HG03354 (cell line): ENCODE data around the gene SCUBE1.
A peak's percentile ranks its signal among the peaks of the same experiment; 100 is the strongest.
"Not testable (repeated sequence)": the region's sequence is repeated elsewhere in the genome, so short reads cannot be mapped to it uniquely, and the experiment has no call there.

Source experiments
- ATAC-seq: cut with Tn5 transposase; IDR thresholded peaks from one replicate; pipeline ENCODE4 v1.9.1; 2021; ENCODE audit warnings: mild to moderate bottlenecking; ENCODE audit not compliant: unreplicated experiment, poor library complexity, severe bottlenecking

Gene SCUBE1

DNA sequence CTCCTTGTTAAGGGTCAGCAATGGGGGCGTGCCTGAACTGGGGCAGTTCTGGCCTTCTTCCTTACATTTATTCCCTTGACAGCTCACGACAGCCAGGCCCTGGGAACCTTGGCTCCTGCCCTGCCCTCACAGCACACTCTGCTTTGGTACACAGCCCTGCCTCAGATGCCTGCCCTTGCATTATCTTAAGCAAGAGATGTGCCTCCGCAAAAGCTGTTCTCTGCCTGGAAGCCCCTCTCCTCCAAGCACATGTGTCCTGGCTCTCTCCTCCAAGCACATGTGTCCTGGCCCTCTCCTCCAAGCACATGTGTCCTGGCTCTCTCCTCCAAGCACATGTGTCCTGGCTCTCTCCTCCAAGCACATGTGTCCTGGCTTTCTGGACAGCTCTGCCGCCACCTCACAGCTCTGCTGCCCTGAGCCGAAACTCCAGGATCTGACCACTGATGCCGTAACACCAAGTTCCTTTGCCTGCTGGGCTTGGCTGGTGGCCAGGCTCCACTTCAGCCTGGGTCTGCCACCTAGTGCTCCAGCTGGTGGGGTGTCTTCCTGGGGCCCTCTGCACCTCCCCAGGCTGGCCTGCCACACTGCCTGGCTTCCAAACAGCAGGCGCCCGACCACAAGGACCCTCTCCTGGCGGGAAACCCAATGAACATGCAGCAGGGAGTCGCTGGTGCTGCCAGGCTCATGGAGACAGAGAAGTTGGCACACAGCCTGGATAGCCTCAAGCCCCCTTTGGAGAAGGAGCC is 53.0 kb downstream of the SCUBE1 start:
- no peak for ATAC-seq

DNA sequence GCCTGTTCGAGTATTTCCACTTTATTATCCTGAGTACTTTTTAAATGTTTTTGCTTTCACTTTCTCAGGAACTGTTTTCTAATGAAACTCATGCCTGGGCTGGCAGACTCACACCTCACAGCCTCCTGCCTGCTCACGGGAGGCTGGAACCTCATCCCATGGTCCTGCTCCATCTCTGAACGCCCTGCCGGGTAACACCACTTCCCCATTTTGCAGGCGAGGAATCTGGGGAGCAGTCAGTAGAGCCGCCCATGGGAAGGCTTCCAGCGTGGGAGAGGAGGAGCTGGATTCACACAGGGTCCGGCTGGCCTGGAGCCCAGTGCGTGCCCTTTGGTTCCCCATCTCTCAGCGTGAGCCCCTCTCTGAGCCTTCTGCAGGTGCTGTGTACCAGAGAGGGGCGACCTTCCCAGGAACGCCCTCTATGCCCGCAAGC is 53.6 kb downstream of the SCUBE1 start:
- no peak for ATAC-seq

DNA sequence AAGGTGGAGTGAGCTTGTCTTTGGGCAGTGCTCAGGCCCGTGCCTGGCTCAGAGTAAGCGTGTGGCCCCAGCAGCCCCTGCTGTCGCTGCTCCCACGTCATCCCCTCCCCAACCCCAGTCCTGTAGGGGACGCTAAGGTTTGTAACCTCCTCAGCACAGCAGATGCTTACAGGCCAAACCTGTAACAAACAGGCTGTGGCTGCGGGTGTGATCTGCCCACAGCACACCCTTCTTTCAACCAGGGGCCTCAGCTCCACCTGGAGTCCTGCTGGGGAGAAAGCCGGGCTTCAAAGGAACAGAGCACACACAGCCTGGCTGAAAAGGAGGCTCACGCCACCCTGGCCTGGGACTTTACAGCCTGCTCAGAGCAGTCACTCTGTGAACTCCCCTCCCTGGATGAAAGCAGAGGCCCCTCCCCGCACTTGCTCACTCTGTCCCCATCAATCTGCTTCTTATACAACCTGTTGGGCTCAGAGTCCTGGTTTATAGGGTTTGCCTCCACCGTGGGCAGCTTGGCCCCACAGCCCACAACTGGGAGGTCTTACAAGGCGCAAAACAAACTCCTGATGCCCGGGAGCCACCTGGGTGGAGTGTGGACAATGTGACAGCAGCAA is 54.3 kb downstream of the SCUBE1 start:
- ATAC-seq: no peak

DNA sequence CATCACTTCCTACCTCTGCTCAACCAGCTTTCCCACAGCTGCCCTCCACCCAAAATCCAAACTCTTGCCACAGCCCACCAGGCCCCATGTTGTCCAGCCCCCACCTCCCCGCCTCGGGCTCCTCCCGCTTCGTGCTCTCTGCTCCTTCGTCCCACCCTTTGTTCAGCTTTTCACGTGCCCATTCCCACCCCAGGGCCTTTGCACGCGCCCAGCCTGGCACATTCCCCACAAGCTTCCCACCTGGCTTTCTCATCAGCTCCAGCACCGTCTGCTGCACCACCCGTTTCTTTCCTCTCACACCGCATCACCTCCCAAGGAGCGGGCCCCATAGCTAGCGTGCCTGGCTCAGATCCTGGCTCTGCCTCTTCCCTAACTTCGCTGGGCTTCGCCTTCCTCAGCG is 54.8 kb downstream of the SCUBE1 start:
- no peak for ATAC-seq

DNA sequence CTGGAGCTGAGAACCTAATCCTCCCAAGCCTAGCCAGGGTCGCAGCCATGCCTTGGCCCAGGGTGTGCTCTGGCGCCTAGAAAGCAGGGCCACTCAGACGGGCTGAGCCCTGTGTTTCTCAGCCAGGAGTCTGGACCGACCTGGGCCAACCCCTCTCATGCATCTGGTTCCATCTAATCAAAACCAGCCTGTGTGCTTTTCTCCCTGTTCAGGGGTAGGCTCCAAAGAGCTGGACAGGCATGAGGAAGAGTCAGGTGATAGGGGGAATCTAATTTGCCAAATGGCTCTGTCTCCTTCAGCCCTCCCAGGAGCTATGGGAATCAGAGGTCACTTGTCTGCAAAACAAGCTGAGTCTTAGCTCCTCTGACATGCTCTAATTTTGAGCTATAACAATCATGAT is 55.7 kb downstream of the SCUBE1 start:
- ATAC-seq: no peak

DNA sequence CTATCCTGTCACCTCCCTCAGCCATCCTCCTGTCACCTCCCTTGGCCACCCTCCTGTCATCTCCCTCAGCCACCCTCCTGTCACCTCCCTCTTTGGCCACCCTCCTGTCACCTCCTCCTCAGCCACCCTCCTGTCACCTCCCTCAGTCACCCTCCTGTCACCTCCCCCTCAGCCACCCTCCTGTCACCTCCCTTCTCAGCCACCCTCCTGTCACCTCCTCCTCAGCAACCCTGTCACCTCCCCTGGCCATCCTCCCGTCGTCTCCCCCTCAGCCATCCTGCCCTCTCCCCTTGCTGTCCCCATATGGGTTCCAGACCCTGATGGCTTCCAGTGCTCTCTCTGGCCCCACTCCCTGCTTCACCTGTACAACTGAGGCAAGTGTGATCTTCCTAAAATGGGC is 61.8 kb downstream of the SCUBE1 start:
- ATAC-seq: no peak

DNA sequence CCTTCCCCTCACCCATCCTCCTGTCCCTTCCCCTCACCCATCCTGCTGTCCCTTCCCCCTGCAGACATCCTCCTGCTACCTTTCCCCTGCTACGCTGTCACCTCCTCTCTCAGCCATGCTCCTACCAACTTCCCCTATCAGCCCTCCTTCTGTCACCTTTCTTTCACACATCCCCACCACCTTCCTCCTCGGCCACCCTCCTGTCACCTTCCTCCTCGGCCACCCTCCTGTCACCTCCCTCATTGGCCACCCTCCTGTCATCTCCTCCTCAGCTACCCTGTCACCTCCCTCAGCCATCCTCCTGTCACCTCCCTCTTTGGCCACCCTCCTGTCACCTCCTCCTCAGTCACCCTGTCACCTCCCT is 62.7 kb downstream of the SCUBE1 start:
- ATAC-seq: not testable (repeated sequence)

DNA sequence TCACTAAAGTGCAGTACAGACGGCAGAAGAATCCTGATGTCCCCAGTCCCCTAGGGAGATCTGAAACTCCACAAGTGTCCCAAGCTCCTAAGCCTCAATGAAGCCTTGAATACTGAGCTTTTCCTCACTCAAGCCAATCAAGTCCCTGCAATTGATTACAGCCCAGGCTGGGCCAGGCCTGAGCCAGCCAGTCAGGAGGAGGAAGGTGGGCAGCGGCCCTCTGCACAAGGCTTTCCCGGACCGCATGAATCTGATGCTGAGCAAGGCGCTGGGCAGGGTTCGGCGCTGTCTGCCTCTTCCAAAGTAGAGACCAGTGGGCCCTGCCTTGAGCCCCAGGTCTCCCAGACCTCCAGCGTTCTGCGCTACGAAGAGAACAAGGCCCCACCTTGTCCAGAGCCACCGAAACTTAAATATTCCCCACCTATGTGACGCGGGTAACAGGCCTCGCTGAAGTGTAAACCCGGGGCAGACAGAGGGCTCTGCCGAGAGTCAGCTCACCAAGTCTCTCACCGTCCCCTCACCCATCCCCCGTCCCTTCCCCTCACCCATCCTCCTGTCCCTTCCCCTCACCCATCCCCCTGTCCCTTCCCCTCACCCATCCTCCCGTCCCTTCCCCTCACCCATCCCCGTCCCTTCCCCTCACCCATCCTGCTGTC is 63.2 kb downstream of the SCUBE1 start:
- no peak for ATAC-seq

DNA sequence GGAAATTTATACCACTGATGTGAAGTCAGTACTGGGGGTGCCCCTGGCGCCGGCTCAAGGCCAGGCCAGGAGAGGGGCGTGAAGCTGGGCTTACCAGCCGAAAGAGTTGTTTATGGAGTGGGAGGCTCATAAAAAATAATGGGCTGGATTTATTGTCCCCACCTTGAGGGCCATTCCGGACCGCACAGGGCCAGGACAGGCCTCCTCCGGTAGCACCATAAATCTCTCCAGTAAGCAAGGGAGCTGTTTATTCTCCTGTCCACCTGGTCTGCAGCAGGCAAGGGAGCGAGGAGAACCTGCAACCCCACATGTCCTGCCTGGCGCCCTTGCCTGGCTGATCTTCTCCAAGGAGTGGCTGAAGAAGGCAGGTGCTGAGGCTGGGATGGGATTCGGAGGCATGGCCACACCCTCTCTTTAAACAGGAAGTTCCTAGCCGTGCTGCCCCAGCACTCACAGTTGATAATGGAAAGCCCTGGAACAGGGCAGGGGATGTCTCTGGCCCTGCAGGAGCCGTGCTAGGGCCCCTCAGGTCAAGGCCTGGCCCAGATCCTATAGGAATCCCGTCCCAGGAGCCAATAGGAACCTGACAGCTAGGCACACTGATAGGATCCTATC is 65.1 kb downstream of the SCUBE1 start:
- no peak for ATAC-seq

DNA sequence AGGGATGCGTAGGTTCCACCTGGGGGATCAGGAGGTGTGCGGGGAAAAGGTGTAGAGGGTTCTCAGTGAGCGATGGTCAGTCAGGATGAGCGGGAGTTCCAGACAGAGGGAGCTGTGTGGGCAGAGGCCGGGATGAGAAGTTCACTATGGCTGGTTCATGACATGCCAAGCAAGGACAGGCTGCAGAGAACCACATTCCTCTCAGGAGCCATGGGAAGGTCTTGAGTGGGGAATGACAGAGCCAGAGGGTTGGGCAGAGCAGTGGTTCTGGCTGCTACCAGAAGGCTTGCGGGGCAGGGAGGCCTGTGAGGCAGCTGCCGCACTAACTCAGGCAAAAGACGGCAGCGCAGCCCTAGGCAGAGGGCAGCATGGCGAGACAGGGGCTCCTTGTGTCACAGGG is 66.1 kb downstream of the SCUBE1 start:
- no peak for ATAC-seq

DNA sequence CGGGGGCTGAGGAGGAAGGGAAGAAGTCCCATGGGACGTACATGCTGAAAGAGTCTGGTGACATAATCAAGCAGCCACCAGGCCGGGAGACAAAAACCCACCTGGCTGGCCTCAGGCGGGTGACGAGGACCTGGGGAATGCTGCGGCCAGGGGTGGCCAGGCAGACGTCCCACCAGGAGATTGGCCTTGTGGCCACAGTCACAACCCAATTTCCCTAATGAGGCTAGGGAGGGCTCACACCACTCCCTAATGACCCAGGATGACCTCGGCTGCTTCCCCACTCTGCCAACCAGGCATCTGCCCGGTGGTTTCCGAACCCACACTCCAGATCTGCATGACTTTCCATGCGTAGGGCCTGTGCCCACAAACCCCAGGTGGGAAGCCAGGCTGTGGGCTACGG is 66.9 kb downstream of the SCUBE1 start:
- no peak for ATAC-seq

DNA sequence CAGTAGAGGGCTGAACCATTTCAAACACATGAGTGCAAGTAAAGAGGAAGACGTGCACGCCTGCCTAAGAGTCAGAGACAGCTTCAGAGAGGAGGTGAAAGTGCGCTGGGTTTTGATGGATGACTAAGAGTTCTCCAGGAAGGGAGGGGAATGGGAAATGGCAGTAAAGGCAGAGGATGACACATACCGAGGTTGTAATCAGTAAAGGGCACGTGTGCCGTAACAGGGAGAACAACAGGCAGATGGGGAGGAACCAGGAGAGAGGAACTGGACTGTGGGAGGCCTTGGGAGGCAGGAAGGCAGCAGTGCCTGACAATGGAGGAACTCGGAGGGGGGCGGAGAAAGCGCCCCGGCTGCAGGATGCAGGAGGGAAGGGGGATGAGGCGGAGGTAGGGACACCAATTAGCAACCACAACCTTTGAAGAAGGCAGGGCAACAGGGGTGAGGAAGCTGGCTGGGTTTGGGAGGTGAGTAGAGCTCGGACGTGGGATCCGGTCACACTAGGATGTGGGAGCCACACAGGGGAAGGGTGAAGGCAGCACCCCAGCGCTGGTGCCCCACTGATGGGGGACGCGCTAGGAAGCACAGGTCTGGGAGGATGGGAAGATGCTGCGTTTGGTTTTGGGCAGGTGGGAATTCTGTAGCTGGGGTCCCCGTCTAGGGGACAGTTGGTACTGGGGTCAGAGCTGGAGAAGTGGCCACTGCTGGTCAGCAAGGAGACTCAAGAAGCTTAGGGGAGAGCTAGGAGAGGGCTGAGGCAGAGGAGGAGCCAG is 67.4 kb downstream of the SCUBE1 start:
- ATAC-seq: no peak

DNA sequence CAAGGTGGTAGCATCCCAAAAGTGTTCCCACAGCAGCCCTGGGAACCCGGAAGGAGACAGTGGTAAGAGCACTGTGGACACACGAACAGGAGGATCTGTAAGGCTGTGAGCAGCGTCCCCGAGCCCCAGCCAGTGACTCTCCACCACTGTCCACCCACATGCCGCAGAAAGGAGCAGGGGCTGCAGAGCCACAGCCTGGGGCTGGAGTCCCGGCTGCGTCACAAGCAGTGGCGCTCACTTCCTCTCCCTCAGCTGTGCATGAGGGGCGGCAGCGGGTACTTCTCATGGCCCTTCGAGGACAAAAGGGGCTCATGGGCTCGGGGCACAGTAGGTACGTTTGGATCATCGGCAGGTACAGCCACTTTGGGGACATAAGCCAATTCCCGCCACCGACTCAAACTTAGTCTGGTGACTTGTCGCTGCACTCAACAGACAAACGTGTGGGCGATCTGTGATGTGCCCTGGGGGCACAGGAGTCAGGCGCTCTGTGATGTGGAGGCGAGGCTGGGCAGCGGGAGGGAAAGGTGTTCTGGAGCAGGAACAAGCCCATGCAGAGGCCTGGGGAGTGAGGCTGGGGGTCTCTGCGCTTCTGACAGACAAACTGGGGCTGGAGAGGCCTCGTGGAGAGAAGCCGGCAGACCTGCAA is 68.5 kb downstream of the SCUBE1 start:
- no peak for ATAC-seq

DNA sequence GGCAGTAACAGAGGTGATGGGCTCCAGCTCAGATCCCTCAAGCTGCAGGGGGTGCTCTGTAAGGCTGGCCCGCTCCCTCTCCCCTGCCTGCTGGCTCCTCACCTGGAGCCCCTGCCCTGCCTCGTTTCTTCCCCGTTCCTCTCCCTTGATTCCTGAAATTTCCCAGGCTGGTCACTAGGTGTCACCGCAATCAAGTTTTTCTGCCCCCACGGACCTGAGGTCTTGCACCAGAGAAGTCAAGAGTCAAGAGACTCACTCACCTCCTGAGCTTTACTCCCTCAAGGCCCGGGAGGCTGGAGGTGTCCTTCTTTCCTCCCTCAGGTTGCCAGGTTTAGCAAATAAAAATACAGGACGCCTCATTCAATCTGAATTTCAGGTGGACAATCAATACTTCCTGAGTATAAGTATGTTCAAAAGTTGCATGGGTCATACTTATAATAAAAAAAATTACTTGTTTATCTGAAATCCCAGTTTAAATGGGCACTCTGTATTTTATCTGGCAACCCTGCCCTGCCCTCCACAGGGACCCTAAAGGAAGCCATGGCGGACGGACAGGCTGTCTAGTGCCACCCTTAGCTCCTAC is 69.2 kb downstream of the SCUBE1 start:
- ATAC-seq: no peak

DNA sequence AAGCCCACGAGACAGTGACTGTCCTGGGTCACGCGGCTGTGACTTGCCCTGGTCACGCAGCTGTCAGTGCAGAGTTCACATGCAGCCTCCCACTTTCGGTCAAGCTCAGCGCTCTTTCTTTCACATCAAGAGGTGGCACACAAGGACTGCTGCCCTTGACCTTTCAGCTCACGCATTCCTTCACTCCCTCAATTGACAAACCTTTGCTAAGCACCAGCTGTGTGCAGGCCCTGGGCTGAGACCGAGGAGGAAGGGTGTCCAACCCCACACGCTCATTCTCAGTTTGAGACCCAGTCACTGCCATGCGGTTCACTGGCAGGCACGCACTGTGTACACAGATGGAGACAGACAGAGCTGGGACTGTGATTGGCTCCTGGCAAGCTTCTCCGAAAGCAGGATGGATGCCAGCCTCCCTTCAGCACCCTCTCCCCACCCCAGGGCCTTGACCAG is 70.3 kb downstream of the SCUBE1 start:
- ATAC-seq: no peak

DNA sequence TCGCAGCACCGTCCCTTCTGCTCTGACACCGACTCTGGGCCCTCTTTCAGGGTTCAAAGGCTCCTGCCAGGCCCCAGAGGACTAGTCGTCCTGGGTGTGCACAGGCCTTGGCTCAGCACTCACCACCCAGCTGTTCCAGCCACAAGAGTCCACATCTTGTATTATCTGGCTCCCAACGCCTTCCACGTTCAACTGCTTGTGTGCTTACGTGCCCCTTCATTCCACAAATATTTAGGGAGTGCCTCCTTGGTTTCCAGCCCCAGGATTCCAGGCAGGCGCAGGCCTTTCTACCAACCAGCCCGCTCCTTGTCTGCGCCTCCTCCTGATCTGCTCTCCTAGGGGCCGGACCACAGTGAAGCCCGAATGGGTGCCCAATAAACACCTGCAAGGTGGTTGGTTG is 70.9 kb downstream of the SCUBE1 start:
- no peak for ATAC-seq

DNA sequence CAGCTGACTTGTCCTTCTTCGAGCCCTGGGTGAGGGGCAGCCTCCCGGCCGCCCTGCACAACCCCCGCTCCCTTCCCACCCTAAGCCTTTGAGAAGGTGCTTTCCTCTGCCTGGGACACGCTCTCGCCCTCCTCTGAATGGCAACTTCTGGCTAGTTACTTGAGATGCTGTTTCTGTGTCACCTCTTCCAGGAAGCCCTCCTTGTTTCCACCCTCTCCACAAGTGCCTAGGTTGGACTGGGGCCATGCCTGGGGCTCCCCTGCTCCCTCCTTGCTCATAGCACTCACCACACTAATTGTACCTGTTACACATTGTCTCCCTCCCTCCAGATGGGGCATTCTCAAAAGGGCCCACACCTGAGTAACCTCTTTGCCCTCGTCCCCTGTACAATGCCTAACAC is 72.2 kb downstream of the SCUBE1 start:
- ATAC-seq: no peak

DNA sequence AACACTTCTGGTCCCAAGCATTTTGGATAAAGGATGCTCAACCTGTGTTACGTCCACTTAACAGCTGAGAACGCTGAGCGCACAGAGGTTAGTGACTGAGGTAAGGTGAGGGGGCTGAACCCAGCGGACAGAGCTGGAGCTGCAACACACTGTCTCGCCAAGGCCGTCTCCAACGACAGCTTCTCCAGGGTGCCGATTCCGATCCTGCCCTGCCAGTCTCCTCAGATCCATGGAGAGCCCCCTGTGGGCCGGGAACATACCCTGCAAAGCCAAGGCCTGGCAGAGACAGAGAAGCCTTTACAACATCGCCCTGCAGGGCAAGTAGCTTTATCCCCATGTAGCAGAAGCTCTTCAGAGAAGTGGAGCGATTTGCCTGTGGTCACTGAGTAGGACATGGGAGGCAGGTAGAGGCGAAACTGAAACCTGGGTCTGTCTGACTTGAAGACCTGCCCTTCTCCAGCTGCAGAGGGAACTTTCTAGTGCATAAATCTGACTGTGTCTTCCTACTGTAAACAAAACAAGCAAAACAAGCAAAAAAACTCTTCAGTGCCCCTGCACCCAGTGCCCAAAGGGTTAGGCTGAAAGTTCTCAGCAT is 72.8 kb downstream of the SCUBE1 start:
- peak; percentile 53 for ATAC-seq

DNA sequence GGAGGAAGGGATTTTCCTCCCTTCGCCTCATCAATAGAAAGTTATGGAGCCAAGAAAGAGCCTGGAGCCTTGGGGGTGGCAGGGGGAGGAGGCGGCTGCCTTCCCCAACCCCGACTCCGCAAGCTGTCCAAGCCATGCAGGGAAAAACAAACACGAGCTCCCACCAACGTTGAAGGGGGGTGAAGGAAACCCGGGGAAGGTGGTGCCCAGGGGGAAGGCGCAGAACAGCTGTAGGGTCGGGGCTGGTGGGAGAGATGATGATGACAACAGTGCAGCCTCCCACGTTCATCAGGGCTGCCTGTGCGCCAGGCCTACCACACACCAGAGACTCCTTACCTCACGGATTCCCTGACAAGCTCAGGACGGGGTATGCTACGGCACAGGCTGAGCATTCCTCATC is 73.5 kb downstream of the SCUBE1 start:
- ATAC-seq: no peak
